NCI-H345 treated with DMSO at 0.1 percent for 48 hours (cell line): ENCODE measurements around the gene PTOV1.
A peak's percentile ranks its signal among the peaks of the same experiment; 100 is the strongest.
"Not testable (repeated sequence)": the region's sequence is repeated elsewhere in the genome, so short reads cannot be mapped to it uniquely, and the experiment has no call there.

Experiments used
- DNase-seq: peaks from one replicate; lab custom pipeline; 2025; ENCODE audit not compliant: unreplicated experiment; lab: John Stamatoyannopoulos, UW

Gene PTOV1

DNA sequence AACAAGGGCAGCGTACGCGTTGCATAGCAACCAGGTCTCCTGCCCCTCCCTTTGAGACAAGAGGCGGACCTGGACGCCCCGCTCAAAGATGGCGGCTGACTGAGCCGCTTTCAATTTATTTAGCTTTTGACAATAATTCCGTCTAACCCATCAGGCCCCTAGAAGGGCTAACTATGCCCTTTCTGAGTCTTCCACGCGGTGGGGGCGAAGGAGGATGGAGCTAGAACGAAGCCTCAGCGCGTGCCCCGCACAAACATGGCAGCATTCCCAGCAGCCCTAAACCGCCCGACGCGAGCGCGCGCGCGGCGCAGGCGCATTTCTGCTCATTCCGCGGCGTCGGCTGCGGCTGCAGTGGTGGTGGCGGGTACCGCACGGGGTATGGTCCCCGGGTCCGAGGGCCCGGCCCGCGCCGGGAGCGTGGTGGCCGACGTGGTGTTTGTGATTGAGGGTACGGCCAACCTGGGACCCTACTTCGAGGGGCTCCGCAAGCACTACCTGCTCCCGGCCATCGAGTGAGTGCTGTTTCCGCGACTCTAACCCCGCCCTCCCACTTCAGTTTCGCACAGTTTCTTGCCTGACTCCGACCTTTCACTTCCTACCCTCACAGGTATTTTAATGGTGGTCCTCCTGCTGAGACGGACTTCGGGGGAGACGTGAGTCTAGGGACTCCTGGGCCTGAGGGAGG is 32.9 kb upstream of the PTOV1 start, which contains the start of gene MED25:
Gene MED25, plus strand, starts transcription at position 326 of the 685 bp plus-strand sequence. Its CDS starts 53 bp downstream, at position 379.
- DNase-seq, result peak; percentile 61

DNA sequence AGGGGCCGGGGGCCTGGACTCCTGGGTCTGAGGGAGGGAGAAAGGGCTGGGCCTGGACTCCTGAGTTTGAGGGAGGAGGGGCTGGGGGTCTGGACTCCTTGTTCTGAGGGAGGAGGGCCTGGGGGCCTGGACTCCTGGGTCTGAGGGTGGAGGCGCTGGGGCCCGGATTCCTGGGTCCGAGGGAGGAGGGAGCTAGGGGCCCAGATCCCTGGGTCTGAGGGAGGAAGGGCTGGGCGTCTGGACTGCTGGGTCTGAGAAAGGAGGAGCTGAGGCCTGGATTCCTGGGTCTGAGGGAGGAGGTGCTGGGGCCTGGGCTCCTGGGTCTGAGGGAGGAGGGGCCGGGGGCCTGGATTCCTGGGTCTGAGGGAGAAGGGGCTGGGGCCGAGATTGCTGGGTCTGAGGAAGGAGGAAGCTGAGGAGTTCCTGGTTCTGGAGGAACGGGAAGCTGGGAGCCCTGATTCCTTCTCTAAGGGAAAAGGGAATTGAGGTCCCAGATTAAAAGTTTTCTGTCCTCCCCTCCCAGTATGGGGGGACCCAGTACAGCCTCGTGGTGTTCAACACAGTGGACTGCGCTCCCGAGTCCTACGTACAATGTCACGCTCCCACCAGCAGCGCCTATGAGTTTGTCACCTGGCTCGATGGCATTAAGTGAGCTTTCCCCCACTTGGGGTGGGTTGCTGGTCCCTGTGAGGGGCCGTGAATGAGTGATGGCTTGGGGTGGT is 32.1 kb upstream of the PTOV1 start:
- no peak for DNase-seq

DNA sequence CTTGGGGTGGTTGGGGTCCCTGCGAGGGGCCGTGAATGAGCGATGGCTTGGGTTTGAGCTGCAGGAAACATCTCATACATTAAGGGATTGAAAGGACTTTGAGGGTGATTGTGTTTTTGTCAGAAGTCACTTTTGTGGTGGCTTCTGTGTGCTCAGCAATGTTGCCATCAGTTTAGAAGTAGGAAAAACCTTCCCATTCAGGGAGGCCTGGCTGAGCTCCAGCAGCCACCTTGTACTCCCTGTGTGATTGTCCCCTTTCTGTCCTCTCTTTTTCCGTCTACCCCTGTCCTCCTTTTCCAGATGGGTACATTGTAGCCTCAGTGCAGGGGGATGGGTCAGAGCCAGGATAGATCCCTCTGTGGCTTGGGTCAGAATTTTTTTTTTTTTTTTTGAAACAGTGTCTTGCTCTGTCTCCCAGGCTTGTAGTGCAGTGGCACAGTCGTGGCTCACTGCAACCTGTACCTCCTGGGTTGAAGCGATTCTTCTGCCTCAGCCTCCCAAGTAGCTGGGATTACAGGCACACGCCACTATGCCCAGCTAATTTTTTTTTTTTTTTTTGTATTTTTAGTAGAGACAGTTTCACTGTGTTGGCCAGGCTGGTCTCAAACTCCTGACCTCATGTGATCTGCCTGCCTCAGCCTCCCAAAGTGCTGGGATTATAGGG is 31.4 kb upstream of the PTOV1 start:
- DNase-seq, result not testable (repeated sequence)

DNA sequence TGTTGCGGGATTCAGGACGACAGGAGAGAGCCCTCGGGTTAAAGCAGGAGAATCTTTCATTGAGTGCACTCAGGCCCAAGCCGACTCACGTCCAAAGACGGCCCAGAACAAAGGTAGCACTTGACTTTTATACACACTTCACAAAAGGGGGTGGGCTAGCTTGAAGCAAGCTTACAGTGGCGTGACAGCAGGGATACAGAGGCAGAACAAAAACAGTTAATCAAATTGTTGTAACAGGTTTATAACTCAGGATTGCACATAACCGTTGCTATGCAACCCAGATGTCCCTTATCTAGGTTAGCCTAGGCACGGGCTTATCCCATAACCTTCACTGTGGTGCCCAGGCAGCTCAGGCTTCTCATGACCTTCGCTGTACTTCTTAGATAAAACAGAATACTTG is 30.8 kb upstream of the PTOV1 start:
- DNase-seq, result peak; percentile 74

DNA sequence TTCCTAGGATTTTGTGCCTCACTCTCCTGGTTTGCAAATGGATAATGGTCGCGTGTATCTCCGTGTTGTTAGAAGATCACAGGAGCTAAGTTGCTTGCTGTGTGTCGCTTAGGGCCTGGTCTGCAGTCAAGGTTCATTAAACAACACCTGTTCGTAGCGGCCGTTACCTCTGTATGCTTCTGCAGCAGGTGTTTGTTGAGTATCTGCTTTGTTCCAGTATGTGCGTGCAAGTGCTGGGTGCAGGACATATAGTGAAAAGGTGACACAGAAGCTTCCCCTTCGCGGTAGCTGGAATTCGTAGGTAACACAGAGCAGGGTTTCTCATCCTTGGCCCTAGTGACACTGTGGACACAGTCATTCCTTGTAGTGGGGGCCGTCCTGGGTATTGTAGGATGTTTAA is 27.5 kb upstream of the PTOV1 start:
- peak; percentile 70 for DNase-seq

DNA sequence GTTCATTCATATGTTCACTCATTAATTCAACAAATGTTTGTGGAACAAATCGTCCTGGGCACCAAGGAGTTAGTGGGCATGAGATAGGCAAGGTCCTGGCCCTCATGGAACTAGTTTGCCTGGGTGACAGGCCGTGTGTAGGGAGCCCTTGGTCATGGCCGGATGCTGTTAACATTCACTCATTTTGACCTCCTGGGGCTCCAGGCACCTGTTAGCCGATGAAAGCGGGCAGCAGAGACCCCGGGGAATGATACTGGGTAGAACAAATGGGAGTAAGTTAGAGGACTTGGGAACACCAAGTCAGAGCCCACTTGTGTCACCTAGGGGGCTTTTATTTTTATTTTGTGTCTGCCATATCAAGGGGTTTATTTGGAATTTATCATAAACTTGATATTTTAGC is 26.3 kb upstream of the PTOV1 start:
- no peak for DNase-seq

DNA sequence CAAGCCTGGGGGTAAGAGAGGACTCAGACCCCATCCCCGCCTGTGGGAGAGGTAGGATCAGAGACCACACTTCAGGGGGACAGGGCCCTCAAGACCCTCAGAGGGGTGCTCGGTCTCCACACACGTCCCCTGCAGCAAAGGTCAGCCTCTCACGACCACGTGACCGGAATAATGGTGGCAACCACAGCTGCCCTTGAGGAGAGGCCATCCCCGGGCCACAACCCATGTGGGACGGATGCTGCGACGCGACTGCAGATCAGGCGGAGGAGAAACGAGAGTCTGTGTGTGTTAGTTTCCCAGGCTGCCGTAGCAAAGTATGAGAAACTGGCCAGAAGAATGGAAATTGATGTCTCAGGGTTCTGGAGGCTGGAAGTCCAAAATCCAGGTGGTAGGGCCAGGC is 23.9 kb upstream of the PTOV1 start:
- DNase-seq, result no peak

DNA sequence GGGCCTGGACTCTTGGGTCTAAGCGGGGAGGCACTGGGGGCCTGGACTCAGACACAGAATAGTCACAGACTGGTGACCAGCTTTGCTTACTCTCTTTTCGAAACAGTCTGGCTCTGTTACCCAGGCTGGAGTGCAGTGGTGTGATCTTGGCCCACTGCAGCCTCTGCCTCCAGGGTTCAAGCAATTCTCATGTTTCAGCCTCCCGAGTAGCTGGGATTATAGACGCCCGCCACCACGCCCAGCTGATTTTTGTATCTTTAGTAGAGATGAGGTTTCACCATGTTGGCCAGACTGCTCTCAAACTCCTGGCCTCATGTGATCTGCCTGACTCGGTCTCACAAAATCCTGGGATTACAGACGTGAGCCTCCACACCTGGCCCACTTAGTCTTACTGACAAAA is 21.8 kb upstream of the PTOV1 start:
- DNase-seq, result no peak

DNA sequence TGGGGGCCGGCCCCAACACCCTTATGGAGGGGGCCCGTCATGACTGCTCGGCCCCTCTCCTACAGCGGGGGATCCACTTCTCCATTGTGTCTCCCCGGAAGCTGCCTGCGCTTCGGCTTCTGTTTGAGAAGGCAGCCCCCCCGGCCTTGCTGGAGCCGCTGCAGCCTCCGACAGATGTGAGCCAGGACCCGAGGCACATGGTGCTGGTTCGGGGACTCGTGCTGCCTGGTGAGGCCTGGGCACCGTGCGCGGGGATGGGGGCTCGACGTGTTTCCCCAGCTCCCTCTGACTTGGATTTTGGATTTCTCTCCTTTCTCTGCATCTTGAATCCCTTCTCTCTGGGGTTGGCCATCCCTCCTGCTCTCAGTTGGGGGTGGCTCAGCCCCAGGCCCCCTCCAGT is 21.2 kb upstream of the PTOV1 start:
- no peak for DNase-seq

DNA sequence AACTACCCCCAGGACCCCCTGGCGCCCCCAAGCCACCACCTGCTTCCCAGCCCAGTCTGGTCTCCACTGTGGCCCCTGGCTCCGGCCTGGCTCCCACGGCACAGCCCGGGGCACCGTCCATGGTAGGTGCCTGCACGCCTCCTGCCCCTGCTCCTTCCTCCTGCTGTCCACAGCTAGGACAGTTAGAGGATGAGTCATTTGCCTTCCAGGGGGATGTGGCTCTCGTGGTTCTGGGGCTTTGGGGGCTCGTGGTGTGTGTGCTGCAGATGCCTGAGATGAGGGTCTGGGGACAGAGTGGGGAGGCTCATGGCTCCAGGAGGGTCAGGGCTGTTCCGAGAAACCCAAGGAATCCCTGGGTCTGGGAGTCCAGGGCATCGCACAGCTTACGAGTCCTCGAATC is 20.2 kb upstream of the PTOV1 start:
- DNase-seq, result no peak

DNA sequence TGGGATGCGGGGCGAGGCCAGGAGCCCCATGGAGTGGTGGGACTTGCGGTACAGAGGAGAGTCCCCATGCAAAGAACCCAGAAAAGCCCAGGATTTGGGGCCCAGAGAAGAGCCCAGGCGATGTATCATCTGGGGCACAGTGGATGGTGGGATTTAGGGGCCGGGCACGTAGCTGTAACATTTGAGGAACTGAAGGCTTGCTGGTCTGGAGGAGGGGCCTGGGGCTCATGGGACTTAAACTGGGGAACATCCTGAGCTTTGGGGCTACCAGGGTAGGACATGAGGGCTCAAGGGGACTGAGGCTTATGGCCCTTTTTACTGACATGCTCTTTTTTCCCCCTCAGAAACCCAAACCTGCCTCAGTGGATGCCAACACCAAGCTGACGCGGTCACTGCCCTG is 19.4 kb upstream of the PTOV1 start:
- DNase-seq, result no peak

DNA sequence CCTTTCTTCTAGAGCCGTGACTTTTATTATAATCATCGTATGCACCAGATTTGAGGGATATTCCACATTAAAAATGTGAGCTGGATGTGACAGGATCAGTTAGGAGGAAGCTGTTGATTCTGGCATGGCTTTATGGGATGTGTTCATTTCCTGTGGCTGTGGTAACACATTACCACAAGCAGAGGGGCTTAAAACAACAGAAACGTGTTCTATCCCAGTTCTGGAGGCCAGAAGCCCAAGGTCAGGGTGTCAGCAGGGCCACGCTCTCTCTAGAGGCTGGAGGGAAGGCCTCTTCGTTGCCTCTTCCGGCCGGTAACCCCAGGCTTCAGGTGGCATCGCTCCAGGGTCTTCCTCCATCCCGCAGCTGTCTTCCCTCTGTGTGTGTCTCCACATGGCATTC is 18.4 kb upstream of the PTOV1 start:
- no peak for DNase-seq

DNA sequence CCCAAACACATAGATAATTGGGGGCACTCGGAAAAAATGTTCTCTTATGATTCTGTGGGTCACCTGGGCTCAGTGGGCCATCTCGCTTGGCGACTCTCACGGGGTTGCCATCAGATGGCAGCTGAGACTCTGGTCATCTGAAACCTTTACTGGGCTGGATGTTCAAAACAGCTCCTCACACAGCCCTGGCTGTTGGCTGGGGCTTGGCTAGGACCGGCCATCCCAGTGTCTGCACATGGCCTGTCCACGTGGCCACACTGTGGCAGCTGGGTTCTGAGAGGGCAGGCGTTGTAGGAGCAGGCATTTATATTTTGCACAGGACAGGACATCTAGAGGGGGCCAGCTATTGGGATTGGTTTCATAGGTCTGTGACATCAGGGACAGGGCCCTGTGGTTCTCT is 17.4 kb upstream of the PTOV1 start:
- DNase-seq, result no peak

DNA sequence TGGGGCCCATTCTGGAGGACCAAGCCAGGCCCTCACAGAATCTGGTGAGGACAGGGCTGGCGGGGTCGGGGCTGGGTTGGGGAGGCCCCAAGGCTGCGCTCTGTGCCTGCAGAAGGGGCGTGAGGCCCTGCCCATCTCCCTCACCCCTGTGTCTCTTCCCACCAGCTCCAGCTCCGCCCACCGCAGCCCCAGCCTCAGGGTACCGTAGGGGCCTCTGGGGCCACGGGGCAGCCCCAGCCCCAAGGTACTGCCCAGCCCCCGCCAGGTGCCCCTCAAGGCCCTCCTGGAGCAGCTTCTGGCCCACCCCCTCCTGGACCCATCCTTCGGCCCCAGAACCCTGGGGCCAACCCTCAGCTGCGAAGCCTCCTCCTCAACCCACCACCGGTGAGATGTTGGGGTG is 15.4 kb upstream of the PTOV1 start:
- DNase-seq, result no peak

DNA sequence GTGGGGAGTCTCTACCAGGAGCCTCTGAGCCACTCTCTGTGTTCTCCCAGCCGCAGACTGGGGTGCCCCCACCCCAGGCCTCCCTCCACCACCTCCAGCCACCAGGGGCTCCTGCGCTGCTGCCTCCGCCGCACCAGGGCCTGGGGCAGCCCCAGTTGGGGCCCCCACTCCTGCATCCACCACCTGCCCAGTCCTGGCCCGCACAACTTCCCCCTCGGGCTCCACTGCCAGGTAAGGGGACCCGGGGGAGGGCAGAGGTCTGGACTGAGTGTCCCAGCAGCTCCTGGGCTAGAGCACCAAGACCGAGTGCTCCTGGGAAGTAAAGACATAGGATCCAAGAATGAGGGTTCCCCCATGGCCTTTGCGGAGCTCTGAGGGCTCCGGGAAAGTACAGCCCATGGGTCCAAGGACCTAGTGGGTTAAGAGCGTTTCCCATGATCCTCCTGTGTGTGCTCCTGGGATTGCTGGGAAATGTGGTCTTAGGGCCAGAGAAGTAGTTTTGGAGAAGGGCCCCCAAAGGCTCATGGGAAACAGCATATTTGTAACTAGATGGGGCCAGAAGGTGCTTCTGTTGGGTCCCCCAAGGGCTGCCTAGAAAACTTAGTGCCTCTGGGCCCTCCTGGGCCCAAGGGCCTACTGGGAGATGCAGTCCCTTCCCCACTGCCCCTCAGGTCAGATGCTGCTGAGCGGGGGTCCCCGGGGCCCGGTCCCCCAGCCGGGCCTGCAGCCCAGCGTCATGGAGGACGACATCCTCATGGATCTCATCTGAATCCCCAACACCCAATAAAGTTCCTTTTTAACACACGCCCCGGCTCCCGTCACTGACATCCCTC is 14.6 kb upstream of the PTOV1 start:
- DNase-seq, result no peak

DNA sequence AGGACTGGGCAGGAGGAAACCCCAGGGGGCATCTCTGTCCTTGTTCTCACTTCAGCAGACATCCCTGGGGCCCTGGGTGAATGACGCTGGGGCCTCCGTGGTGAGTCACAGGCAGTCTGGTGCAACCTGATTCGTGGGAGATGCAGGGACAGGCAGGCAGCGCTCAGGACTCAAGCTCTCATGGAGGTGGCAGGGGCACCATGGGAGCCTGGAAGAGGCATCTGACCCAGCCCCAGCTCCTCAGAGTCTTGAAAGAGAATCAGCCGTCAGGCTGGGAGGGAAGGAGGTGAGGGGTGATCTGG is 14.0 kb upstream of the PTOV1 start:
- DNase-seq, result no peak

DNA sequence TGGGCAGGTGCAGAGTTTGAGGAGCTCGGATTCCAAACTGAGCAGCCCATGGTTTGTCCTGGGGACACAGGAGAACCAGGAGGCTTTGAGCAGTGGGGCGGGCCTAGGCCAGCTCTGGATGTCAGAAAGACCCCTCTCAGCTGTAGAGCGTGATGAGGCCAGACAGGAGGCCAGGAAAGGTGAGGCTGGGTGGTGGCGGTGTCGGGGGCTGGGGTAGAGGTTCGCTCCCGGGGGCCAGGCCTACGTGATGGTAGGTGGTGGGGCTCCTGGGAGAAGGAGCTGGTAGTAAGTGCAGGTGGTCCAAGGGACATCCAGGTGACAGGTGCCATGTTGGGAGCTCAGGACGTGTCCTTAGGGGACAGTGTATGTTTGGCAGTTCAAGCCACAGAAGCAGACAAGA is 13.5 kb upstream of the PTOV1 start:
- DNase-seq, result no peak

DNA sequence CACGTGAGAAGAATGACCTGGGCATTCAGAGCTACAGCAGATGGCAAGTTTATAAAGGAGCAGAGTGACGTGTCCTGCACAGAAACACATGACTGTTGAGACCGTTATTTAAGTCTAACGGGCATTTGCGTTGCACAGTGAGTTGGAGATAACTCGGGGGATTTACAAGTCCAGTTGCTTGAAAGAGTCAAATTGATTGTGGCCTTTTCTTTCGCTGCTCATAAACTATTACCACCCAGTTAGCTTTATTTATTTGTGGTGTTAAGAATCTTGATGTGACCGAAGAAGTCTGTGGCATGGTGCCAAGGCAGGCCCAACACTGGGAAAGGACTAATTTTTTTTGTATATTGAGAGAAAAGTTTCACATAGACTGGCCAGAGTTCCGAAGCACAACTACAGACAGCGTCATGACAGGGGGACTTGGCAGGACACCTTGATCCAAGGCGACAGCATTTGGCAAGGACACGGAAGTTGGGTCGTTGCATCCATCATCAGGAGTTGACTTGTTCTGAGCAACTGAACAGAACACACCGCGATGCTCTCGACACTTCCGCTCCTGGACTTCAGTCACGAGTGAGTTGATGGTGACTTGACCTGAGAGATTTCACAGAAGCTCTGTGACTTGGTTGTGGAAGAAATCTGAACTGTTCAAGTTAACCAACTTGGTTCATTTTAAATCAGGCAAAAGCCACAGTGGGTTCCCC is 11.9 kb upstream of the PTOV1 start:
- no peak for DNase-seq

DNA sequence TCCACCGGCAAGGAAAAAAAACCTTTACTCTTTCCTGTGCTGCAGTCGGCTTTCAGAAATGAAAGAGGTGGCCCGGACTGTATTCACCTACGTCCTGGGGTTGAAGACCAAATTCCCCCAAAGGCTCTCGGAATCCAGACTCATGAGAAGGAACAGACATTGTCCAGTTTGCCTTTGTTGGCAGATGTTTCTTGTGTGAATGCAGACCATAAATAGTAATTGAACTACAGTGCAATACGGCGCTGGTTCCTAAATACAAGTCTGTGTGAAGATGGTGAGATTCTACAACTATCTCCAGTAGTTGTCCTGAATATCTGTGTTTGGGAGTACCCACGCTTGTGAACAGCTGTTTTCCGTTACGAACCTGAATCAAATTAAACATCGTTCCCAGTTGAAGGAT is 11.2 kb upstream of the PTOV1 start:
- no peak for DNase-seq

DNA sequence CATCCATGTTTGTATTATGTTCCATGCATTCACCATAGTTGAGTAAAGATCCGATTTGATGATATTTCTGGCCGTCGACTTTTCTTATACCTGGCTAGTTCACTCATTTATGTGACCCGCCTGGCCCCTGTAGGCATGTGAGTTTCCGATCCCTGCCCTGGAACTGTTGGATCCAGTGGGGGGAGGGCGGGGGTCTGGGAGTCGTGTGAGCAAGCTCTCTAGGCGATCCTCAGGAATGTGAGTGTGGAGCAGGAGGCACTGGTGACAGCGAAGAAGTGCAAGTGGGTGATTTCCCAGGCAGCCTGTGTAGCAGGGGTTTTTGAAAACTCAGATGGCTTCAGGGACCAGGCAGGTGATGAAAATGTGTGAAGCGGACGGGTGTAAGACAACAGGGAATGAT is 10.6 kb upstream of the PTOV1 start:
- no peak for DNase-seq

DNA sequence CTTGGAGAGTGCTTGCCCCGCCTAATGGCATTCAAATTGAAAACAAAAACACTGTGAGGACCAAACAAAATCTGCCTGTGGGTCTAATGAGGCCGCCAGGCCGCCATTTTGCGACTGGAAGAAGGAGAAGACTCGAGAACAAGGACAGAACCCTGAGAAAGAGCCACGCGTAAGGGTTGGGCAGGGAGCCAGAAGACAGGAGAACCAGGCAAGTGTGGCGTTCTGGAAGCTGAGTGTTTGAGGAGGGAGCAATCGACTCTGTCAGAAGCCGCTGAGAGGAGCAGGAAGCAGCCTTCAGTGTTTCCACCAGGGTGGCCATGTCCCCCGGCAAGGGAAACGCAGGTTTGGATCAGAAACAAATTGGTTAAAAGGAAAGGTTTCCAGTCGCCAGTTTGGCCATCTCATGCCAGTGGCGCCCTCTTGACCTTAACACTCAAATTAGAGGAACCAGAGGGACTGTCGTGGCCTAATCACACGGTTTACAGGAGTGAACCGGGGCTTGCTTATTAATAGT is 10.2 kb upstream of the PTOV1 start:
- DNase-seq, result no peak
